Epithelial cell of proximal tubule (primary cell): ENCODE results near the gene SLC1A4. TPM values are rescaled to one million over a fixed set of nuclear protein-coding genes. Genes with fewer than 3 reads are reported as not detected.

Experiments used
- DNase-seq: peaks from one replicate; pipeline ENCODE4 v3.0.0-alpha.2; 2011; ENCODE audit warnings: low read depth
- H3K4me3 ChIP-seq: 2 replicates; pipeline ENCODE4 v1.5.1; 2011; ENCODE audit warnings: low read depth, mild to moderate bottlenecking, low read length
- total RNA-seq: library from RNA; depleted of rRNA; stranded (reverse); fragments of >200 nt; gene quantifications from 2 replicates; pipeline ENCODE4 v1.2.3, GENCODE V29; 2015
- TF ChIP-seq, protein P1 (sequence below): conservative IDR thresholded peaks from 2 replicates; pipeline ENCODE4 v1.5.1; 2012; ENCODE audit warnings: low read depth, mild to moderate bottlenecking, low read length

SLC1A4 gene
- total RNA-seq, 1 donor from 2014 or later, result 19.8 TPM

DNA sequence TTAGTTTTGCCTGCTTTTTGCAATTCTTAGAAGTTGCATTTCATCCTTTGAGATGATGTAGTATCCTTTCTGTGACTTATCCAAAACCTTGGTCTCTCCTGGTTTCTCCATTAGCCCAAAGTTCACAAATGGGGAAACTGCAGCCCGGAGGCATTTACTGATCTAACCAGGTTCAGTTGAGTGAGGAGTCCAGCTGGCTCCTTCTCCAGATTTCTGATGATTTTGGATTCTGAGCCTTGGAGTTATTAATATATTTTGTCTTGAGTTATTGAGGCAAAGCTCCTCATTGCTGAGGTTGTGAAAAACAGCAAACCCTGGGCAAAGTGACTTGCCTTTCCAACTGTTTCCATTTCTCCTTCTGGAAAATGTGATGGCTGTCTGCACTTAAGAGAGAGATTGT, 1.7 kb downstream of the SLC1A4 start:
- TF ChIP-seq, protein P1, sequence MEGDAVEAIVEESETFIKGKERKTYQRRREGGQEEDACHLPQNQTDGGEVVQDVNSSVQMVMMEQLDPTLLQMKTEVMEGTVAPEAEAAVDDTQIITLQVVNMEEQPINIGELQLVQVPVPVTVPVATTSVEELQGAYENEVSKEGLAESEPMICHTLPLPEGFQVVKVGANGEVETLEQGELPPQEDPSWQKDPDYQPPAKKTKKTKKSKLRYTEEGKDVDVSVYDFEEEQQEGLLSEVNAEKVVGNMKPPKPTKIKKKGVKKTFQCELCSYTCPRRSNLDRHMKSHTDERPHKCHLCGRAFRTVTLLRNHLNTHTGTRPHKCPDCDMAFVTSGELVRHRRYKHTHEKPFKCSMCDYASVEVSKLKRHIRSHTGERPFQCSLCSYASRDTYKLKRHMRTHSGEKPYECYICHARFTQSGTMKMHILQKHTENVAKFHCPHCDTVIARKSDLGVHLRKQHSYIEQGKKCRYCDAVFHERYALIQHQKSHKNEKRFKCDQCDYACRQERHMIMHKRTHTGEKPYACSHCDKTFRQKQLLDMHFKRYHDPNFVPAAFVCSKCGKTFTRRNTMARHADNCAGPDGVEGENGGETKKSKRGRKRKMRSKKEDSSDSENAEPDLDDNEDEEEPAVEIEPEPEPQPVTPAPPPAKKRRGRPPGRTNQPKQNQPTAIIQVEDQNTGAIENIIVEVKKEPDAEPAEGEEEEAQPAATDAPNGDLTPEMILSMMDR, result no peak

DNA sequence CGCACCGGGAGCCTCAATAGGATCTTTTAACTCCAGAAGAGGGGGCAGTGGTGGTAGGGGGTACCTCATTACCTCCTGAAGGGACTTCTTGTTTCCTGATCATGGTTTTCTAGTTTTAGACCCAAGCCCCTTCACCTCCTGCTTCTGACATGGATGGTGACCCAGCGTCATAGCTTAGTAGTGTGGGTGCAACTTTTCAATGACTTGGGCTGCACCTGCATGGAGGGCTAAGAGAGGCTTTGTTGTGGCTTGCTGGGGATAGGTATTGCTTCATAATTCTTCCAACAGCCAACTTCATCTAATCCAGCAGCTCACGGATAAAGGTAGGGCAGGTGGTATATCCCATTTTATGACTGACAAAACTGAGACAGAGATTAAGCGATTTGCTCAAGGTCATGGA, 3.0 kb downstream of the SLC1A4 start:
- no peak overlapping the region for H3K4me3 ChIP-seq
- no peak for DNase-seq
- TF ChIP-seq, protein P1, result no peak

More for the DNA sequence above, 1.7 kb downstream of the SLC1A4 start:
- no peak for DNase-seq
- no peak overlapping the region for H3K4me3 ChIP-seq

DNA sequence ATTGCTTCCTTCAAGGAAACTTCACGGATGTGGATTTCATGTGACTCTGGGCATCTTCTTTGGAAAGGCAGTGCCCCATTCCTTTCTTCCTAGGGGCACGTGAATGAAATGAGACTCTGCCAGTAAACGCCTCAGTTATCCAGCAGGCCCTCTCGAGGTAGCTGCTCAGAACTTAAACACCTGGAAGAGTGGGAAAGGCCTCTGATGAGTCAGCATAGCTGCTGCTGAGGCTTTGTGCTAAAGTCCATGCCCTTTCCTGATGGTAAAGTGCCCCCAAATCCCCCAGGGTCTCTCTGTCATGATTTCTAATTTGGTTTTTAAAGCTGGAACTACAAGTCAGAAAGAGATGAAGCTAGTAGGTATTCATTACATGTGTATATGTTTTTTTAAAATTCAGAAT, 3.8 kb downstream of the SLC1A4 start:
- TF ChIP-seq, protein P1, result no peak
- DNase-seq, result no peak
- H3K4me3 ChIP-seq, result no peak overlapping the region

DNA sequence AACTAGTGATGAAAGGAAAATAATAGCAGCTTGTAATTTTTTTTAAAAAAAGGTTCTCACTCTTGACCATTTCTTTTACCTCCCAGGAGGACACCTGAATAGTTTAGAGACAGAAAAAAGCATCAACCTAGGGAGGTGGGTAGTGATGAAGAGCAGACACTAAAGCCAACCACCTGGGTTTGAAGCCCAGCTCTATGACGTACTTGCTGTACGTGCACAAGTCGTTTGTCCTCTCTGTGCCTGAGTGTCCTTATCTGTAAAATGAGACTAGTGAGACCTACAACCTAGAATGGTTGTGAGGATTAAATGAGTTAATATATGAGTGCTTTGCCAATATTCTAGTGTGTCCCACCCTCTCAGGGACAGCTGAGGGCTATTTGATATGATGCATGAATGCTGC, 5.8 kb downstream of the SLC1A4 start:
- TF ChIP-seq, protein P1, result no peak
- no peak for DNase-seq
- H3K4me3 ChIP-seq, result no peak overlapping the region

DNA sequence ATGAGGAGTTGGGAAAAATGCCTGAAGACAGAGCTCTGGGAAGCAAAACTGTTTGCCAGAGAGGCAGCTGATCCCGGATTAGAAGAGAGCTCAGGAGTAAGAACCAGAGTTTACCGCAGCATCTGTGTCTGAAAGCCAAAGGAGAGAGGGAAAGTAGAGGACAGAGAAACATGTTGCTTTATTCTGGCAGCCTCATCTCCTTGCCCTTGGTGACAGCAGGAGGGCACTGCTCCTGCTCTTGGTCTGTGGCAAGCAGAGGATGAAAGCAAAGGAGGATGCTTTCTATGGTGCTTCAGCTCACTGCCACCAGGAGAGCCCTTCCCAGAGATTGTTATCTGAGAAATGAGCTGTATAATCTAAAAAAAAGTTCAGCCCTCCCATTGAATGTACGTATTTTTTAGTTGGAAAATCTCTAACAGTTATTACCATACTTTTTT, 7.7 kb downstream of the SLC1A4 start:
- TF ChIP-seq, protein P1, result no peak
- no peak for DNase-seq
- no peak overlapping the region for H3K4me3 ChIP-seq

DNA sequence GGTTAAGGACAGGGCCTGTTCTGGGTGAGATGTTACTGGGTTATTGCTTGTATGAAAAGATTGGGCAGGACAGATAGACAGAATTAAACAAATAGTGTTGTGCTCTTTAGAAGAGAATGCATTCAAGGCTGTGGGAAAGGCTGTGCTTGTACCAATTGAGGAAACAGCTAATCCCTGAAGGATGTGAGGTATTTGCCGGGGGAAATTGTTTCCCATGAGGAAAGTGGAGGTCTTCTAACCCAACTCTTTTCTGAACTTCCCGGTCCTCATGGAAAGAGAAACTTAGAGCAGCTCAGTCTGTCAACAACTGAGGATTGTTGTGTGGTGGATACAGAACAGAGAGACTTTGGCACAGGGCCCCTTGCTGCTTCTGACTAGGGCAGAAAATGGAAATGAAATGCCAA, 9.5 kb downstream of the SLC1A4 start:
- H3K4me3 ChIP-seq, result no peak overlapping the region
- TF ChIP-seq, protein P1, result no peak
- no peak for DNase-seq

DNA sequence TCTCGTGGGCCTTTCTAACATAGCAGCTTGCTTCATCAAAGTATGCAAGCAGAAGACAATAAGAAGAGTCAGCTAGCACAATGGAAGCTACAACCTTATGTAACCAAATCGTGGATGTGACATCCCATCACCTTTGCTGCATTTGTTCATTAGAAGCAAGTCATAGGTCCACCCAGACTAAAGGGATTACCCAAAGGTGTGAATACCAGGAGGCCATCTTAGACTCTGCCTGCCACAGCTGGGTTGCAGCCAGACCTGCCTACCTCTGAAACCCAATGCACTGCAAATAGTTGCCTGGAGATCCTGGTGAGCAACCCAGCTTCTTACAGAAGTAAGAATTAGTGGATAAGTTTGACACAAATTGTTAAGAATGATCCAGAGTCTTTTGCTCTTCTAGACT, 10.6 kb downstream of the SLC1A4 start:
- no peak overlapping the region for H3K4me3 ChIP-seq
- TF ChIP-seq, protein P1, result no peak
- DNase-seq, result no peak
